GM19397 (cell line): ENCODE results near the gene FAM237B.
A peak's percentile ranks its signal among the peaks of the same experiment; 100 is the strongest.
"Not testable (repeated sequence)": the region's sequence is repeated elsewhere in the genome, so short reads cannot be mapped to it uniquely, and the experiment has no call there.

Source experiments
- ATAC-seq: cut with Tn5 transposase; IDR thresholded peaks from one replicate; pipeline ENCODE4 v1.9.1; 2021; ENCODE audit warnings: mild to moderate bottlenecking, moderate library complexity; ENCODE audit not compliant: unreplicated experiment

Gene FAM237B

GRCh38 chr7:90320801-90321494, at the start of gene FAM237B:
FAM237B (minus strand) TSS chr7:90321304; CDS start chr7:90319748, 1,556 bp downstream.
- no peak for ATAC-seq

- ATAC-seq = no peak
These were observed 30.9 kb upstream of the FAM237B start for GRCh38 chr7:90351987-90352386.

GRCh38 chr7:90350032-90350431, 28.9 kb upstream of the FAM237B start:
- ATAC-seq = not testable (repeated sequence)

GRCh38 chr7:90349305-90349704, 28.2 kb upstream of the FAM237B start:
- no peak for ATAC-seq

DNA sequence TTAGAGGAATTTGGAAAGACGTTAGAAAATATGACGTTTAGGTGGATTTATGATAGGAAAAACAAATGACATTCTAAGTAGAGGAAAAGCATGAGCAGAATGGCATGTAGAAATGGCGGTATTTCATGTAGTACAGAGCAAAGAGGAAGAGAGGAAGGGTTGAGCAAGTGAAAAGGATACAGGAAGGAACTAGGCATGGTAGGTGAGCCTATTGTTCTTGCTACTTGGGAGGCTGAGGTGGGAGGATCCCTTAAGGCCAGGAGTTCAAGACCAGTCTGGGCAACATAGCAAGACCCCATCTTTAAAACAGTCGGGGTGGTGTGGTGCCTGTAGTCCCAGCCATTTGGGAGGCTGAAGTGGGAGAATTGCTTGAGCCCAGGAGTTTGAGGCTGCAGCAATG, 26.7 kb upstream of the FAM237B start:
- ATAC-seq = no peak

DNA sequence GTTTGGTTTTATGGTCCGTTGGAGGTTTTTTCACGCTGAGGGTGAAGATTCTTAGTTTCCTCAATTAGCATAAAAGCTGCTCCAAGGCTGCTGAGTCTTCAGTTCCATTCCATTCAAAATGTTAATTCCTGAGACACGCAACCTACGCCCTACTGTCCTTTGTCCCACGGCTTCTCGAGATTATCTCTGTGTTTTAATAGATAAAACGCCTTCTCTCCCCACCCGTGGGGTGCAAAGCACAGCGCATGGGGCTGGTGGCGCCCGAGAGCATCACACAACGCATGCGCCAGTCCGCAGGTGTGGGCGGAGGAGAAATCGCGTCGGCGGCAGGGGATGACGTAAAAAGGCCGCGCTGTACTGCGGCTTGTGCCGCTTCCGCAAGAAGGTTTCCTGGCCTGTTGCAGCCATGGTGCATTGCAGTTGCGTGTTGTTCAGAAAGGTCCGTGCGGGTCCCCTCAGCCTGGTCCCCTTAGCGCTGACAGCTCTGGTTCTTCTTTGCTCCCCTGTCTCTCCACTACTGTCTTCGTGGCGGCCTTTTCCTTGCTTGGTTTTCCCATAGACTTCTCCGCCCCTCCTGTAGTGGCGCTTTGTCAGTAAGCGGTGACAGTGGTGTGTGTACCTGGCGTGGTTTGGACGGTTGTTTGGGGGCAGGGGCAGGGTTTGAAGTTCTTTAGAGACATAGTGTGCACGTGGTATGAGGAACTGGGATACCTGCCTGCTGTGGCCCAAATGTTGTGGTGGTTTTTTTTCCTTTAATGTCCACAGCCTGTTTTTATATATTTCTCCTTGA, 25.4 kb upstream of the FAM237B start, which contains the start of gene GTPBP10:
Gene GTPBP10, plus strand, starts transcription at position 381 of the 790 bp plus-strand sequence. Its CDS starts 26 bp downstream, at position 407.
- ATAC-seq = peak; percentile 98

- ATAC-seq = peak; percentile 14
These were observed 24.7 kb upstream of the FAM237B start for GRCh38 chr7:90345595-90346335.

- ATAC-seq = no peak
These were observed 23.9 kb upstream of the FAM237B start for GRCh38 chr7:90345016-90345415.

DNA sequence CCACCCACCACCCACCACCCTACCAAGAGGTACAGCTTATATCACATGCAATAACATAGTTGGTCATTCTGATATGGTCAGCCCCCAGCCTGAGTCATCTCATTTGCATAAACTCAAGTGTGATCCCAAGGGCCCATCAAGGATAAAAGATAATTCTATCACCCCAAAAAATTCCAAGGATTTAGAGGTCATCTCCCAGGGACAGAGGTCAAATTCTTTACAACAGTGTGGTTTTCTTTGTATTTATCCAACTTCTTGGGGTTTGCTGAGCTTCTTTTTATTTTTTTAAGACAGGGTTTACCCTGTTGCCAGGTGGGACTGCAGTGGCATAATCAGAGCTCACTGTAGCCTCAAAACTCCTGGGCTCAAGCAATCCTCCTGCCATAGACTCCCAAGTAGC, 16.0 kb upstream of the FAM237B start:
- no peak for ATAC-seq

DNA sequence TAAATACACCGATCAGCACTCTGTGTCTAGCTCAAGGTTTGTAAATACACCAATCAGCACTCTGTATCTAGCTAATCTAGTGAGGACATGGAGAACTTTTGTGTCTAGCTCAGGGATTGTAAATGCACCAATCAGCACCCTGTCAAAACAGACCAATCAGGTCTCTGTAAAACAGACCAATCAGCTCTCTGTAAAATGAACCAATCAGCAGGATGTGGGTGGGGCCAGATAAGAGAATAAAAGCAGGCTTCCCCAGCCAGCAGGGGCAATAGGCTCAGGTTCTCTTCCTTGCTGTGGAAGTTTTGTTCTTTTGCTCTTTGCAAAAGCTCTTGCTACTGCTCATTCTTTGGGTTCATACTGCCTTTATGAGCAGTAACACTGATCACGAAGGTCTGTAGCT, 13.8 kb upstream of the FAM237B start:
- ATAC-seq = not testable (repeated sequence)

DNA sequence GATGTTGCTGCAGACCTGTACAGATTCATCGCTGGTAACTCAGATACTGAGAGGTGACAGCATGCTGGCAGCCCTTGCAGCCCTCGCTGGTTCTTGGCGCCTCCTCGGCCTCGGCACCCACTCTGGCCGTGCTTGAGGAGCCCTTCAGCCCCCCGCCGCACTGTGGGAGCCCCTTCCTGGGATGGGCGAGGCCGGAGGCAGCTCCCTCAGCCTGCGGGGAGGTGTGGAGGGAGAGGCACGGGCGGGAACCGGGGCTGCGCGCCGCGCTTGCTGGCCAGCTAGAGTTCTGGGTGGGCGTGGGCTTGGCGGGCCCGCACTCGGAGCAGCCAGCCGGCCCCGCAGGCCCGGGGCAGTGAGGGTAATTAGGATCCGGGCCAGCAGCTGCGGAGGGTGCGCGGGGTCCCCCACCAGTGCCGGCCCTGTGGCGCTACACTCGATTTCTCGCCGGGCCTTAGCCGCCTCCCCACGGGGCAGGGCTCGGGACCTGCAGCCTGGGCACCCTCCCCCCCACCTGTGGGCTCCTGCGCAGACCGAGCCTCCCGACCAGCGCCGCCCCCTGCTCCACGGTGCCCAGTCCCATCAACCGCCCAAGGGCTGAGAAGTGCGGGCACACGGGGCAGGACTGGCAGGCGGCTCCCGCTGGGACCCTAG, 13.2 kb upstream of the FAM237B start:
- ATAC-seq = no peak

DNA sequence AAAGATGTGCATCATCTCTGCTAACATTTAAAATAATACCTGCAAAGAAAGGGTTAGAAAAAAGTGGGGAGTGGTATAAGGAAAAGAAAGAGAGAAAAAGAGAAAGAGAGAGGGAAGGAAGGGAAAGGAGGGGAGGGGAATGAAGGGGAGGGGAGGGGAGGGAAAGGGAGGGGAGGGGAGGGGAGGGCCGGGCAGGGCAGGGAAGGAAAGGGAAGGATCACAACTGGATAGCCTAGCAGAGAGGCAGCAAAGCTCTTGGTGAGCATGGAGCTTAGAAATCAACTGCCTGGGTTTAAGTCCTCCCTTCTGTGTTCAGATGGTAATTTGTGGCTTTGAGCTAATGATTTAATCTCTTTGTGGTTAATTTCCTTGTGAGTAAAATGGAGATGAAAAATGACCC, 5.4 kb upstream of the FAM237B start:
- ATAC-seq = no peak

- no peak for ATAC-seq
These were observed 1.7 kb upstream of the FAM237B start for GRCh38 chr7:90322837-90323236.

- no peak for ATAC-seq
These were observed 695 bp downstream of the FAM237B start for GRCh38 chr7:90320418-90320800.

- ATAC-seq = no peak
These were observed 1.1 kb downstream of the FAM237B start for GRCh38 chr7:90320014-90320413.

GRCh38 chr7:90313907-90314306, 7.2 kb downstream of the FAM237B start:
- ATAC-seq = no peak

DNA sequence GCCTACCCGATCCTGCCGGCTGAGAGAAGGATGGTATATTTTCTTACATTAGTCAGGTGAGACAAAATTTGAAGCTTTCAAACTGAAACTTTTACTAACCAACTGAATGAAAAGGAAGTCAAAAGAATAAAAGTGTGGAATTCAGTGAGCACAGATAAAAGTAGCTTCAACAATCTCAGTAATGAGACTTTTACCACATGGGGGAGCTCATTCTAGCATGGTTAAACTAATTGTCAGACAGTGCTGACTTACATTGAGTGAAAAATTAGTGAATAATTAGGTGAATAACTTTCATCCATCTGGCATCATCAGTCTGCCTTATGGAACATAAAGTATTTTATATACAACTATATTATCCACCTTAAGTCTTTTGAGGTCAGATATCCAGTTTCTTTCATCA, 8.4 kb downstream of the FAM237B start:
- ATAC-seq = no peak

- no peak for ATAC-seq
These were observed 9.9 kb downstream of the FAM237B start for GRCh38 chr7:90311175-90311574.

GRCh38 chr7:90309872-90310271, 11.2 kb downstream of the FAM237B start:
- no peak for ATAC-seq

GRCh38 chr7:90303241-90303640, 17.9 kb downstream of the FAM237B start:
- ATAC-seq = no peak
